ENCODE results near the gene PSMD12. TPM values are rescaled to one million over a fixed set of nuclear protein-coding genes. Genes with fewer than 3 reads are reported as not detected.

The PSMD12 gene
- polyA plus RNA-seq, 1 experiment: 12.8 TPM

DNA sequence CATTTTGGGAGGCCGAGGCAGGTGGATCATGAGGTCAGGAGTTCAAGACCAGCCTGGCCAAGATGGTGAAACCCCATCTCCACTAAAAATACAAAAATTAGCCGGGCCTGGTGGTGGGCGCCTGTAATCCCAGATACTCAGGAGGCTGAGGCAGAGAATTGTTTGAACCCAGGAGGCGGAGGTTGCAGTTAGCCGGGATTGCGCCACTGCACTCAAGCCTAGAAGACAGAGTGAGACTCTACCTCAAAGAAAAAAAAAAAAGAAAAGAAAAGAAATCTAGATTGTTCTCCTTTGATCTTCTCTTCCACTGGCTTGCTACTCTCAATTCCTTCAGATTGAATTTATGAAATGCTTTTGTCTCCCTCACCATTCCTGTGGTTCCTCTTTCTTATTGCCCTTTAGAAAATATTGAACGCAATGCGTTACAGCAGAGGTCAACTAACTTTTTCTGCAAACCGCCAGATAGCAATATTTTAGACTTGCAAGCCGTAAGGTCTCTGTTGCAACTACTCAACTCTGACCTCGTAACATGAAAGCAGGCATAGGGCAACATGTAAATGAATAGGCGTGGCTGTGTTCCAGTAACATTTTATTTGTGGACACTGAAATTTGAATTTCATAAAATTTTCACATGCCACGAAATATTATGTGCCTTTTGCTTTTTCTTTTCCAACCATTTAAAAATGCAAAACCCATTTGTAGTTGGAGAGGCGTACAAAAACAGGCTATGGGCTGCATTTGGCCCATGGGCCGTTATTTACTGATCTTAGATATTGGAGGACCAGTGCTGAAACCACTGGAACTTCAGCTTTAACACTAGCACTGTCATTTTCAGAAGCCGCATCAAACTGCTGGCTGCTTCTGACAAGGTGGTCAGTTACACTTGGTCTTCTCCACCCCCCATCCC, 35.5 kb upstream of the PSMD12 start:
- Histone ChIP-seq H3K27me3 (ENCODE audit: control insufficient read depth, insufficient read depth, low read length) (no peaks in the 10 kb centered on the region), H3K4me3 (ENCODE audit: low read depth, low read length) (no peak overlapping the region), H3K36me3 (ENCODE audit: control insufficient read depth, insufficient read depth, low read length) (no peaks in the 10 kb centered on the region)
- TF ChIP-seq, protein P1, sequence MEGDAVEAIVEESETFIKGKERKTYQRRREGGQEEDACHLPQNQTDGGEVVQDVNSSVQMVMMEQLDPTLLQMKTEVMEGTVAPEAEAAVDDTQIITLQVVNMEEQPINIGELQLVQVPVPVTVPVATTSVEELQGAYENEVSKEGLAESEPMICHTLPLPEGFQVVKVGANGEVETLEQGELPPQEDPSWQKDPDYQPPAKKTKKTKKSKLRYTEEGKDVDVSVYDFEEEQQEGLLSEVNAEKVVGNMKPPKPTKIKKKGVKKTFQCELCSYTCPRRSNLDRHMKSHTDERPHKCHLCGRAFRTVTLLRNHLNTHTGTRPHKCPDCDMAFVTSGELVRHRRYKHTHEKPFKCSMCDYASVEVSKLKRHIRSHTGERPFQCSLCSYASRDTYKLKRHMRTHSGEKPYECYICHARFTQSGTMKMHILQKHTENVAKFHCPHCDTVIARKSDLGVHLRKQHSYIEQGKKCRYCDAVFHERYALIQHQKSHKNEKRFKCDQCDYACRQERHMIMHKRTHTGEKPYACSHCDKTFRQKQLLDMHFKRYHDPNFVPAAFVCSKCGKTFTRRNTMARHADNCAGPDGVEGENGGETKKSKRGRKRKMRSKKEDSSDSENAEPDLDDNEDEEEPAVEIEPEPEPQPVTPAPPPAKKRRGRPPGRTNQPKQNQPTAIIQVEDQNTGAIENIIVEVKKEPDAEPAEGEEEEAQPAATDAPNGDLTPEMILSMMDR (IDR thresholded peaks at IDR 0.05; ENCODE audit: insufficient read depth, low read depth, low read length): no peak
- ChIA-PET CTCF (no interaction called here), POLR2A (no interaction called here)
- no peak for DNase-seq (ENCODE audit: low read depth)

DNA sequence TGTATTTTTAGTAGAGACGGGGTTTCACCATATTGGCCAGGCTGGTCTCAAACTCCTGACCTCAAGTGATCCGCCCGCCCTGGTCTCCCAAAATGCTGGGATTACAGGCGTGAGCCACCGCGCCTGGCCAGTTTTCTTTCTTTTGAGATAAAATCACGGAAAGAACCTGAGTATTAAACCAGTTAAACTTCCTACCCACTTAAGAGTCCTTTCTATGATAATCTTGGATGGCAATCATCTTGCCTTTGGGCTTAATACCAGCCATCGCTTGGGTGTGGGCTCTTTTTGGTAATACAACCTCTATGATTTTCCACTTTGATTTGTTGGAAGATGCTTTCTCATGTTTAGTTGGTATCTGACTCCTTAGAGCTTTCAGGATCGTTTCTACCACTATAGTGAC, 34.7 kb upstream of the PSMD12 start:
- TF ChIP-seq, protein P1 (IDR thresholded peaks at IDR 0.05; ENCODE audit: insufficient read depth, low read depth, low read length): no peak
- Histone ChIP-seq H3K36me3 (ENCODE audit: control insufficient read depth, insufficient read depth, low read length) (no peaks in the 10 kb centered on the region), H3K27me3 (ENCODE audit: control insufficient read depth, insufficient read depth, low read length) (no peaks in the 10 kb centered on the region), H3K4me3 (ENCODE audit: low read depth, low read length) (no peak overlapping the region)
- DNase-seq (ENCODE audit: low read depth): no peak
- ChIA-PET POLR2A (no interaction called here), CTCF (no interaction called here)

DNA sequence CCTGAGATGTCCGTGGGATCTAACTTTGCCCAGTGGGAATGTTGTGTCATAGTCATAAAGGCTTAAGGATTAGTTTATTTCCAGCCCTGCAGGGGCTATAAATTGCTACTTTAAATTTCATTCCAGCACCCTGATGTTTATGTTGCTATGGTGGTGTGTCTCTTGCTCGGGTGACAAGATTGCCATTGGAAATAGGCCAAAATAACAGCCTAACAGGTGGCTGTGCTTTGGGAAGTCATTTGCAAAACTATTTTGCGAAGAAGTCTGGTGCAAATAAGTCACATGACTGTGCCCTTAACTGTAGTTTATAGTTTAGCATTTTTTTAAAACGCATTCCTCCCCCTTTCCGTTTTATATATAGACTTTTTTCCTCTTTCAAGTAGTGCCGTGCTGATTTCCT, 33.8 kb upstream of the PSMD12 start:
- no peaks in the 10 kb centered on the region for H3K36me3 ChIP-seq (ENCODE audit: control insufficient read depth, insufficient read depth, low read length)
- ChIA-PET CTCF (no interaction called here), POLR2A (no interaction called here)
- DNase-seq (ENCODE audit: low read depth): no peak
- H3K4me3 ChIP-seq (ENCODE audit: low read depth, low read length): no peak overlapping the region
- H3K27me3 ChIP-seq (ENCODE audit: control insufficient read depth, insufficient read depth, low read length): no peaks in the 10 kb centered on the region
- TF ChIP-seq, protein P1 (IDR thresholded peaks at IDR 0.05; ENCODE audit: insufficient read depth, low read depth, low read length): no peak

DNA sequence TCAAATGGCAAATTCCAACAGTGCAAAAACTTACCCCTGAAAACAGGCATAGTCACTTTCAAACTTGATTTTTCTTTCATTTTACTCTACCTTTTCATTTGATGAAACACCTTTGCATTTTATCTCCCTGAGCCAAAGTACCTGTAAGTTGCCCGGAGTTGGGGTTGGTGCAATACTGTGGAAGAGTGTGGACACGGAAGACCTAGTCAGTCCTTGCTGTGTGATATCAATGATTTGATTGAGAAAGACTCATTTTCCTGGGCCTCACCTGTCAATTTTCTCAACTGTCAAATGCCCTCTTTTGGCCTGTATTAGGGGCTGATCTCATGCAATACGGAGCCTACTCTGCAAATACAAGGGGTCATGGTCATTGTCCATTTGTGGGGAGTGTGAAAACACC, 33.3 kb upstream of the PSMD12 start:
- ChIA-PET POLR2A (no interaction called here), CTCF (interaction anchor here (1.1 kb wide), 1 partner anchor 20 kb away, joined by 3 read pairs; no protein-coding TSS in a partner anchor)
- TF ChIP-seq, protein P1 (IDR thresholded peaks at IDR 0.05; ENCODE audit: insufficient read depth, low read depth, low read length): no peak
- Histone ChIP-seq H3K36me3 (ENCODE audit: control insufficient read depth, insufficient read depth, low read length) (no peaks in the 10 kb centered on the region), H3K27me3 (ENCODE audit: control insufficient read depth, insufficient read depth, low read length) (no peaks in the 10 kb centered on the region), H3K4me3 (ENCODE audit: low read depth, low read length) (no peak overlapping the region)
- DNase-seq (ENCODE audit: low read depth): no peak

DNA sequence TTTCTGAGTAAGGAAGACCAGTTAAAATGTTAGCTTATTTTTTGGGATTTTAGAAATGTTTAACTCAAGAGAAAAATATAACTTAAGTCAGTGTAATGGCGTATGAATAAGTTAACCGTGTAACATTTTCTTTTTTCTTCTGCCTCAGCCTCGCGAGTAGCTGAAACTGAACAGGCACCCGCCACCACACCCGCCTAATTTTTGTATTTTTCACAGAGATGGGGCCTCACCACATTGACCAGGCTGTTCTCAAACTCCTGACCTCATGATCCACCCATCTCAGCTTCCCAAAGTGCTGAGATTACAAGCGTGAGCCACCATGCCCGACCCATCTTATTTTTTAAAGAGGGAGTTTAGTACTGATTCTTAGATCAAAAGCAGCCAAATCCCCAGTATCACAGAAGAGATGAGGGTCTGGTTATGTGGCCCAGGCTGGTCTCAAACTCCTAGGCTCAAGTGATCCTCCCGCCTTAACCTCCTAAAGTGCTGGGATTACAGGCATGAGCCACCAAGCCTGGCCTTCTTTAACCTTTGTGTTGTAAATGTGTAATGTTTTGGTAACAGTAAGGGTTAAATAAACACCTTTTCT, 27.5 kb upstream of the PSMD12 start:
- H3K4me3 ChIP-seq (ENCODE audit: low read depth, low read length): no peak overlapping the region
- no peak for DNase-seq (ENCODE audit: low read depth)
- POLR2A ChIA-PET: interaction anchor here (0.6 kb wide), 1 partner anchor 979 kb away, joined by 3 read pairs; no protein-coding TSS in a partner anchor
- TF ChIP-seq, protein P1 (IDR thresholded peaks at IDR 0.05; ENCODE audit: insufficient read depth, low read depth, low read length): no peak
- H3K36me3 ChIP-seq (ENCODE audit: control insufficient read depth, insufficient read depth, low read length): no peaks in the 10 kb centered on the region
- no peaks in the 10 kb centered on the region for H3K27me3 ChIP-seq (ENCODE audit: control insufficient read depth, insufficient read depth, low read length)
- CTCF ChIA-PET: no interaction called here

Data from BJ (cell line).